HCT116 (cell line): Measurements from ENCODE around the gene PKNOX2. TPM values are rescaled to one million over a fixed set of nuclear protein-coding genes. Genes with fewer than 3 reads are reported as not detected.

Experiments used
- ATAC-seq: fragments of 200-7000 bp; cut with Tn5 transposase; 2 replicates; pipeline ENCODE4 v1.9.1; 2020; ENCODE audit warnings: mild to moderate bottlenecking, moderate library complexity
- BruUV-seq: library from RNA; stranded (reverse); fragments of 400-500 nt; replicated peaks from 2 replicates; lab custom pipeline; 2021; lab: Mats Ljungman, UMichigan
- CTCF ChIA-PET: fragments of 300-600 bp; sonication (Branson Sonifier 250); formaldehyde crosslinking; loops from one replicate; lab custom pipeline; 2021; ENCODE audit warnings: antibody characterized with exemption; lab: Charles Lee
- POLR2A ChIA-PET: fragments of 300-600, 350-600 bp; sonication (Branson Sonifier 250); formaldehyde crosslinking; loops from one replicate; lab custom pipeline; 2021; ENCODE audit warnings: antibody characterized with exemption; lab: Charles Lee
- RAD21 ChIA-PET, 2 experiments: fragments of 300-600 bp; sonication (Branson Sonifier 250); formaldehyde crosslinking; loops; one replicate each; lab custom pipeline; 2023; ENCODE audit warnings: low total read pairs in 2 of 2; ENCODE audit not compliant: uncharacterized antibody in 2 of 2, unreplicated experiment in 2 of 2, low non-redundant PET in 1 of 2; lab: Charles Lee
- DNase-seq: peaks from one replicate; pipeline ENCODE4 v3.0.0-alpha.2; 2010; ENCODE audit warnings: low read depth, low spot score
- H2AFZ ChIP-seq: fragments of 200-600 bp; shearing (Covaris generic), sonication (generic); 2 replicates; pipeline ENCODE4 v1.6.1; 2017; ENCODE audit warnings: low read depth, mixed run types, mixed read lengths, antibody characterized with exemption, low read length; ENCODE audit not compliant: poor library complexity, severe bottlenecking
- H3K27ac ChIP-seq: 2 replicates; pipeline ENCODE4 v1.5.1; 2012; ENCODE audit warnings: low read depth, low read length
- H3K27me3 ChIP-seq: fragments of 200-600 bp; sonication (generic); 2 replicates; pipeline ENCODE4 v1.6.1; 2016; ENCODE audit warnings: mixed run types, low read length, mixed read lengths; ENCODE audit not compliant: insufficient read depth
- H3K36me3 ChIP-seq, 2 experiments: fragments of 200-500 bp in 1 of 2; fragments of 200-600 bp in 1 of 2; sonication (Bioruptor generic) in 1 of 2; sonication (generic) in 1 of 2; 2 replicates each; pipeline versions ENCODE4 v1.5.1 to v1.6.1; 2014 to 2016; ENCODE audit warnings: low read length in 2 of 2, inconsistent platforms in 1 of 2, mixed read lengths in 1 of 2, mixed run types in 1 of 2; ENCODE audit not compliant: insufficient read depth in 2 of 2, control insufficient read depth in 1 of 2
- H3K4me1 ChIP-seq, 2 experiments: fragments of 200-600 bp in 1 of 2; sonication (generic) in 1 of 2; 2 replicates each; pipeline versions ENCODE4 v1.5.1 to v1.6.1; 2012 to 2017; ENCODE audit warnings: low read length in 2 of 2, inconsistent platforms in 1 of 2, mild to moderate bottlenecking in 1 of 2, mixed read lengths in 1 of 2, mixed run types in 1 of 2, moderate library complexity in 1 of 2; ENCODE audit not compliant: insufficient read depth in 2 of 2, control insufficient read depth in 1 of 2
- H3K4me2 ChIP-seq: fragments of 200-600 bp; sonication (generic); 2 replicates; pipeline ENCODE4 v1.6.1; 2017; ENCODE audit warnings: mixed run types, low read length, mixed read lengths
- H3K4me3 ChIP-seq, 2 experiments: fragments of 200-600 bp in 1 of 2; sonication (generic) in 1 of 2; replicated peaks in 1 of 2; 2 replicates each; pipeline ENCODE4 v1.5.1; 2011 to 2016; ENCODE audit warnings: low read length in 2 of 2, control low read depth in 1 of 2, low read depth in 1 of 2, mild to moderate bottlenecking in 1 of 2, mixed read lengths in 1 of 2, mixed run types in 1 of 2
- H3K79me2 ChIP-seq: fragments of 200-600 bp; sonication (generic); 2 replicates; pipeline ENCODE4 v1.6.1; 2017; ENCODE audit warnings: mild to moderate bottlenecking, mixed run types, low read length, moderate library complexity, mixed read lengths; ENCODE audit not compliant: insufficient read depth
- H3K9ac ChIP-seq: fragments of 200-600 bp; sonication (generic); 2 replicates; pipeline ENCODE4 v1.6.1; 2016; ENCODE audit warnings: low read length, mixed read lengths
- H3K9me2 ChIP-seq: fragments of 200-600 bp; sonication (generic), shearing (Covaris generic); 2 replicates; pipeline ENCODE4 v1.6.1; 2017; ENCODE audit warnings: mixed run types, mild to moderate bottlenecking, moderate library complexity; ENCODE audit not compliant: insufficient read depth
- H3K9me3 ChIP-seq, 2 experiments: fragments of 200-500 bp in 1 of 2; fragments of 200-600 bp in 1 of 2; sonication (Bioruptor generic) in 1 of 2; sonication (generic) in 1 of 2; 2 replicates each; pipeline ENCODE4 v1.6.1; 2014 to 2017; ENCODE audit warnings: low read length in 2 of 2, mixed read lengths in 2 of 2, inconsistent platforms in 1 of 2, low read depth in 1 of 2, mild to moderate bottlenecking in 1 of 2, mixed run types in 1 of 2, moderate library complexity in 1 of 2; ENCODE audit not compliant: control insufficient read depth in 1 of 2, insufficient read depth in 1 of 2
- H4K20me1 ChIP-seq: fragments of 200-600 bp; sonication (generic), shearing (Covaris generic); 2 replicates; pipeline ENCODE4 v1.6.1; 2017; ENCODE audit warnings: mixed run types, mild to moderate bottlenecking, moderate library complexity; ENCODE audit not compliant: insufficient read depth
- CBX3 ChIP-seq: IDR thresholded peaks from 2 replicates; pipeline ENCODE4 v1.6.1; 2012; ENCODE audit warnings: low read depth
- EGR1 ChIP-seq: IDR thresholded peaks from 2 replicates; pipeline ENCODE4 v1.6.1; 2012; ENCODE audit warnings: low read depth
- EZH2 ChIP-seq: fragments of 200-600 bp; sonication (generic); IDR thresholded peaks from 2 replicates; pipeline ENCODE4 v1.6.1; 2017; ENCODE audit warnings: antibody characterized with exemption, mixed run types
- FOSL1 ChIP-seq: IDR thresholded peaks from 2 replicates; pipeline ENCODE4 v1.6.1; 2012; ENCODE audit warnings: low read depth
- JUND ChIP-seq: IDR thresholded peaks from 2 replicates; pipeline ENCODE4 v1.6.1; 2012
- MAX ChIP-seq: IDR thresholded peaks from 2 replicates; pipeline ENCODE4 v1.6.1; 2012
- POLR2A ChIP-seq: IDR thresholded peaks from 2 replicates; pipeline ENCODE4 v1.7.0; 2011; ENCODE audit warnings: borderline replicate concordance; ENCODE audit not compliant: insufficient read depth, insufficient read length; ENCODE audit errors: extremely low read depth
- POLR2AphosphoS5 ChIP-seq: IDR thresholded peaks from 2 replicates; pipeline ENCODE4 v1.6.1; 2011; ENCODE audit warnings: mild to moderate bottlenecking, low read depth, low read length, moderate library complexity
- RAD21 ChIP-seq: IDR thresholded peaks from 2 replicates; pipeline ENCODE4 v1.6.1; 2012; ENCODE audit warnings: low read depth, mild to moderate bottlenecking
- YY1 ChIP-seq: IDR thresholded peaks from 2 replicates; pipeline ENCODE4 v1.6.1; 2011; ENCODE audit warnings: low read length, low read depth, moderate library complexity, mild to moderate bottlenecking; ENCODE audit not compliant: insufficient replicate concordance; ENCODE audit errors: extremely low read depth
- ZFX ChIP-seq: fragments of 450-650 bp; IDR thresholded peaks from 2 replicates; pipeline ENCODE4 v1.6.1; 2017
- intact Hi-C: fragments of 100-400 bp; cut with micrococcal nuclease; formaldehyde crosslinking; loops from 2 replicates; pipeline ENCODE4 v1.10.0; 2022
- total RNA-seq: library from RNA; stranded (reverse); gene quantifications from one replicate; pipeline ENCODE4 v1.2.1, GENCODE V29; 2021; ENCODE audit not compliant: unreplicated experiment

The PKNOX2 gene
- total RNA-seq, 1 experiment from 2014 or later: 0.20 TPM

GRCh38 chr11:125357551-125357950 lies 193.0 kb downstream of the PKNOX2 start (continued):
- TF ChIP-seq MAX (no peak), POLR2A (no peak), EZH2 (no peak)
- TF ChIP-seq, all 23 proteins: peak for 0

- no peak for DNase-seq
- Histone ChIP-seq H3K4me1 (no peaks in the 10 kb centered on the region), H3K79me2 (no peaks in the 10 kb centered on the region), H3K9me2 (no peaks in the 10 kb centered on the region), H3K27ac (no peak overlapping the region), H3K27me3 (no peaks in the 10 kb centered on the region), H4K20me1 (no peaks in the 10 kb centered on the region), H3K4me3 (no peak overlapping the region), H3K9ac (no peak overlapping the region), H3K9me3 (no peaks in the 10 kb centered on the region), H3K4me2 (no peak overlapping the region), H3K36me3 (no peaks in the 10 kb centered on the region), H2AFZ (no peak overlapping the region)
- ATAC-seq: no peak
- no TSS peak for BruUV-seq
- ChIA-PET RAD21 (no interaction called here), POLR2A (no interaction called here), CTCF (interaction anchor here (0.7 to 1.1 kb wide), 3 partner anchors 11 to 13 kb away, joined by 3 to 6 read pairs (median 4); no protein-coding TSS in a partner anchor)
- intact Hi-C loops: no loop called here
- no peak for TF ChIP-seq FOSL1
- no peak for TF ChIP-seq CBX3
- no peak for TF ChIP-seq RAD21
- TF ChIP-seq ZFX: no peak
- TF ChIP-seq YY1: no peak
- no peak for TF ChIP-seq EZH2
Observed at GRCh38 chr11:125358254-125358840, 193.8 kb downstream of the PKNOX2 start.

GRCh38 chr11:125359130-125359529 lies 194.6 kb downstream of the PKNOX2 start:
- Histone ChIP-seq H3K4me2 (no peak overlapping the region), H2AFZ (no peak overlapping the region), H3K4me3 (no peak overlapping the region), H3K79me2 (no peaks in the 10 kb centered on the region), H3K4me1 (no peaks in the 10 kb centered on the region), H3K9ac (no peak overlapping the region), H3K36me3 (no peaks in the 10 kb centered on the region), H3K9me2 (no peaks in the 10 kb centered on the region), H4K20me1 (no peaks in the 10 kb centered on the region), H3K27ac (no peak overlapping the region), H3K27me3 (no peaks in the 10 kb centered on the region), H3K9me3 (no peaks in the 10 kb centered on the region)
- ATAC-seq (no peak), DNase-seq (no peak)
- RAD21 ChIA-PET: no interaction called here
- CTCF ChIA-PET: interaction anchor here (1.0 kb wide), 1 partner anchor 13 kb away, joined by 4 read pairs; no protein-coding TSS in a partner anchor
- no peak for TF ChIP-seq POLR2AphosphoS5
- no peak for TF ChIP-seq CBX3
- no peak for TF ChIP-seq EGR1
- TF ChIP-seq JUND: no peak
- TF ChIP-seq FOSL1: no peak
- intact Hi-C loops: no loop called here
- POLR2A ChIA-PET: no interaction called here
- BruUV-seq: no TSS peak
